H1 (cell line): ENCODE measurements around the gene MSI2. TPM values are rescaled to one million over a fixed set of nuclear protein-coding genes. Genes with fewer than 3 reads are reported as not detected.

Experiments used
- CTCF ChIA-PET: fragments of 300-600 bp; sonication (Branson Sonifier 250); formaldehyde crosslinking; loops from one replicate; lab custom pipeline; 2021; ENCODE audit not compliant: partially characterized antibody; lab: Charles Lee
- POLR2A ChIA-PET: fragments of 300-600 bp; sonication (Branson Sonifier 250); formaldehyde crosslinking; loops from one replicate; lab custom pipeline; 2021; ENCODE audit warnings: inconsistent platforms; ENCODE audit not compliant: partially characterized antibody; lab: Charles Lee
- DNase-seq, 2 experiments: peaks; one replicate each; pipeline versions ENCODE4 v3.0.0 to v3.0.0-alpha.2; 2010 to 2022; ENCODE audit warnings: low spot score in 2 of 2, low read depth in 1 of 2, mixed read lengths in 1 of 2
- FAIRE-seq: peaks from 2 replicates; lab custom pipeline; 2011; peaks lifted over from hg19 to GRCh38; lab: Jason Lieb, UNC
- H2AFZ ChIP-seq: 2 replicates; pipeline ENCODE4 v1.8.1; 2012; ENCODE audit warnings: low read length, inconsistent platforms
- H2AK5ac ChIP-seq: 2 replicates; pipeline ENCODE4 v1.6.1; 2013; ENCODE audit warnings: low read depth, low read length
- H2BK120ac ChIP-seq: replicated peaks from 2 replicates; pipeline ENCODE3; 2013; ENCODE audit warnings: low read depth, low read length, inconsistent platforms
- H2BK12ac ChIP-seq: 2 replicates; pipeline ENCODE4 v1.6.1; 2013; ENCODE audit warnings: low read depth, low read length
- H2BK15ac ChIP-seq: 2 replicates; pipeline ENCODE4 v1.6.1; 2013; ENCODE audit warnings: low read length
- H2BK20ac ChIP-seq: 2 replicates; pipeline ENCODE4 v1.6.1; 2013; ENCODE audit warnings: low read length
- H2BK5ac ChIP-seq: 2 replicates; pipeline ENCODE4 v1.6.1; 2013; ENCODE audit warnings: low read depth, low read length
- H3K14ac ChIP-seq: 2 replicates; pipeline ENCODE4 v1.6.1; 2013; ENCODE audit warnings: inconsistent platforms; ENCODE audit not compliant: insufficient read length
- H3K18ac ChIP-seq: 2 replicates; pipeline ENCODE4 v1.6.1; 2013; ENCODE audit warnings: low read length; ENCODE audit errors: extremely low read depth
- H3K23ac ChIP-seq: 2 replicates; pipeline ENCODE4 v1.6.1; 2013; ENCODE audit warnings: inconsistent platforms; ENCODE audit not compliant: insufficient read length
- H3K23me2 ChIP-seq: 2 replicates; pipeline ENCODE4 v1.6.1; 2013; ENCODE audit warnings: low read depth, low read length
- H3K27ac ChIP-seq: 2 replicates; pipeline ENCODE4 v1.6.1; 2011; ENCODE audit warnings: low read depth, low read length, inconsistent platforms
- H3K27me3 ChIP-seq, 4 experiments: replicated peaks in 1 of 4; 1 replicate in 1 of 4; 2 replicates in 3 of 4; pipeline versions ENCODE4 v1.6.1 to v1.8.1; 2011 to 2013; ENCODE audit warnings: low read length in 3 of 4, mild to moderate bottlenecking in 3 of 4, inconsistent platforms in 2 of 4, mixed read lengths in 2 of 4, moderate library complexity in 1 of 4; ENCODE audit not compliant: control insufficient read depth in 3 of 4, insufficient read depth in 3 of 4; ENCODE audit errors: extremely low read depth in 1 of 4
- H3K36me3 ChIP-seq, 4 experiments: 2 replicates each; pipeline versions ENCODE4 v1.6.1 to v1.8.1; 2011 to 2013; ENCODE audit warnings: mild to moderate bottlenecking in 4 of 4, low read length in 3 of 4, moderate library complexity in 2 of 4, control low read depth in 1 of 4, inconsistent platforms in 1 of 4; ENCODE audit not compliant: insufficient read depth in 4 of 4, control insufficient read depth in 2 of 4
- H3K4ac ChIP-seq: replicated peaks from 2 replicates; pipeline ENCODE3; 2013; ENCODE audit warnings: low read length, low read depth, mixed read lengths, inconsistent platforms; ENCODE audit not compliant: insufficient read length
- H3K4me1 ChIP-seq, 4 experiments: replicated peaks in 1 of 4; 1 replicate in 1 of 4; 2 replicates in 3 of 4; pipeline versions ENCODE4 v1.6.1 to v1.8.1; 2011 to 2013; ENCODE audit warnings: low read length in 3 of 4, inconsistent platforms in 2 of 4, mixed read lengths in 1 of 4; ENCODE audit not compliant: insufficient read depth in 4 of 4, control insufficient read depth in 3 of 4
- H3K4me2 ChIP-seq, 2 experiments: 2 replicates each; pipeline versions ENCODE4 v1.6.1 to v1.8.1; 2011 to 2013; ENCODE audit warnings: low read depth in 2 of 2, low read length in 2 of 2, control low read depth in 1 of 2, inconsistent platforms in 1 of 2, mild to moderate bottlenecking in 1 of 2; ENCODE audit not compliant: insufficient read depth in 1 of 2
- H3K4me3 ChIP-seq, 4 experiments: fragments of 200-600, 300-600 bp in 1 of 4; sonication (generic), shearing (Covaris generic), sonication (Bioruptor Twin) in 1 of 4; 2 replicates each; pipeline versions ENCODE4 v1.5.1 to v1.8.1; 2011 to 2016; ENCODE audit warnings: low read length in 4 of 4, low read depth in 3 of 4, control low read depth in 2 of 4, inconsistent platforms in 2 of 4, mild to moderate bottlenecking in 2 of 4, mixed read lengths in 1 of 4, moderate library complexity in 1 of 4; ENCODE audit not compliant: insufficient read depth in 2 of 4; ENCODE audit errors: extremely low read depth in 1 of 4
- H3K56ac ChIP-seq: replicated peaks from 2 replicates; pipeline ENCODE3; 2013; ENCODE audit warnings: low read depth, mild to moderate bottlenecking, mixed read lengths, low read length, inconsistent platforms; ENCODE audit not compliant: insufficient read length
- H3K79me1 ChIP-seq: 2 replicates; pipeline ENCODE4 v1.6.1; 2013; ENCODE audit warnings: low read depth, low read length, control low read depth
- H3K79me2 ChIP-seq, 2 experiments: 2 replicates each; pipeline versions ENCODE4 v1.6.1 to v1.8.1; 2012 to 2013; ENCODE audit warnings: low read length in 2 of 2, mild to moderate bottlenecking in 2 of 2, inconsistent platforms in 1 of 2; ENCODE audit not compliant: insufficient read depth in 2 of 2, control insufficient read depth in 1 of 2
- H3K9ac ChIP-seq, 4 experiments: replicated peaks in 1 of 4; 1 replicate in 1 of 4; 2 replicates in 3 of 4; pipeline versions ENCODE4 v1.6.1 to v1.8.1; 2011 to 2013; ENCODE audit warnings: low read depth in 3 of 4, low read length in 3 of 4, control low read depth in 2 of 4, mild to moderate bottlenecking in 2 of 4, moderate library complexity in 2 of 4, inconsistent platforms in 1 of 4; ENCODE audit errors: extremely low read depth in 1 of 4
- H3K9me3 ChIP-seq, 2 experiments: 2 replicates each; pipeline versions ENCODE4 v1.6.1 to v1.8.1; 2012 to 2013; ENCODE audit warnings: mild to moderate bottlenecking in 2 of 2, moderate library complexity in 2 of 2, control low read depth in 1 of 2, inconsistent platforms in 1 of 2, low read depth in 1 of 2, low read length in 1 of 2, mixed read lengths in 1 of 2; ENCODE audit not compliant: insufficient read depth in 2 of 2
- H4K20me1 ChIP-seq, 2 experiments: replicated peaks in 1 of 2; 2 replicates each; pipeline versions ENCODE3 to v1.8.1; 2011 to 2013; ENCODE audit warnings: inconsistent platforms in 2 of 2, low read length in 2 of 2, mild to moderate bottlenecking in 1 of 2; ENCODE audit not compliant: insufficient read depth in 2 of 2, control insufficient read depth in 1 of 2
- H4K5ac ChIP-seq: 2 replicates; pipeline ENCODE4 v1.6.1; 2013; ENCODE audit warnings: low read length, low read depth, mixed read lengths, inconsistent platforms; ENCODE audit not compliant: insufficient read length
- H4K8ac ChIP-seq: 2 replicates; pipeline ENCODE4 v1.8.0; 2013; ENCODE audit warnings: mild to moderate bottlenecking, moderate library complexity, low read length, inconsistent platforms; ENCODE audit not compliant: insufficient read depth; ENCODE audit errors: extremely low read depth
- H4K91ac ChIP-seq: replicated peaks from 2 replicates; pipeline ENCODE3; 2013; ENCODE audit warnings: low read length, mixed read lengths, inconsistent platforms; ENCODE audit not compliant: insufficient read length
- EGR1 ChIP-seq: IDR thresholded peaks from 2 replicates; pipeline ENCODE4 v1.6.1; 2011; ENCODE audit warnings: low read depth, low read length, borderline replicate concordance
- EP300 ChIP-seq, 2 experiments: IDR thresholded peaks; 1 replicate in 1 of 2; 2 replicates in 1 of 2; pipeline ENCODE4 v1.6.1; 2011 to 2012; ENCODE audit warnings: low read depth in 2 of 2, low read length in 2 of 2, mild to moderate bottlenecking in 2 of 2, borderline replicate concordance in 1 of 2, inconsistent platforms in 1 of 2, moderate library complexity in 1 of 2
- GTF2F1 ChIP-seq: IDR thresholded peaks from 2 replicates; pipeline ENCODE4 v1.6.1; 2012; ENCODE audit warnings: low read depth, low read length, improper control_type of control experiment, borderline replicate concordance
- TBP ChIP-seq: IDR thresholded peaks from 2 replicates; pipeline ENCODE4 v1.6.1; 2011; ENCODE audit warnings: low read depth, low read length, improper control_type of control experiment
- WGBS, 2 experiments: shearing (Covaris generic) in 1 of 2; methylation state at CpG; one replicate each; pipeline versions ENCODE4 v1.1.6 to v1.1.7; 2013 to 2015; ENCODE audit warnings: low lambda C conversion rate in 2 of 2, mixed read lengths in 2 of 2, inconsistent platforms in 1 of 2, low coverage in 1 of 2, missing lambda C conversion rate in 1 of 2; ENCODE audit not compliant: insufficient replicate concordance in 2 of 2, insufficient coverage in 1 of 2, insufficient read length in 1 of 2; ENCODE audit errors: extremely low coverage in 1 of 2, missing lambda C conversion rate in 1 of 2; 5-methylcytosine and 5-hydroxymethylcytosine counted together
- polyA plus RNA-seq, 7 experiments: library from polyadenylated mRNA; depleted of rRNA in 3 of 7; stranded (reverse) in 5 of 7; unstranded in 2 of 7; fragments of >200 nt in 5 of 7; fragments of 200-250 nt in 2 of 7; gene quantifications; 1 replicate in 5 of 7; 2 replicates in 1 of 7; 4 replicates in 1 of 7; pipeline versions ENCODE4 v1.2.1 to v1.2.3, GENCODE V29; 2011 to 2013; ENCODE audit warnings: missing spikeins in 2 of 7, mixed read lengths in 2 of 7
- total RNA-seq: library from RNA; stranded (reverse); fragmentation: NEBNext Ultra II Directional; extraction: Animal tissue kit (Norgen Biotek cat#: 25700); gene quantifications from 2 replicates; pipeline ENCODE4 v1.2.1, GENCODE V29; 2021

The MSI2 gene
- total and polyA plus RNA-seq, 2 of the 8 experiments (the other 6 are each of a cell fraction or from before 2014, with no cell fraction given), result 36.7 to 80.6 TPM

DNA sequence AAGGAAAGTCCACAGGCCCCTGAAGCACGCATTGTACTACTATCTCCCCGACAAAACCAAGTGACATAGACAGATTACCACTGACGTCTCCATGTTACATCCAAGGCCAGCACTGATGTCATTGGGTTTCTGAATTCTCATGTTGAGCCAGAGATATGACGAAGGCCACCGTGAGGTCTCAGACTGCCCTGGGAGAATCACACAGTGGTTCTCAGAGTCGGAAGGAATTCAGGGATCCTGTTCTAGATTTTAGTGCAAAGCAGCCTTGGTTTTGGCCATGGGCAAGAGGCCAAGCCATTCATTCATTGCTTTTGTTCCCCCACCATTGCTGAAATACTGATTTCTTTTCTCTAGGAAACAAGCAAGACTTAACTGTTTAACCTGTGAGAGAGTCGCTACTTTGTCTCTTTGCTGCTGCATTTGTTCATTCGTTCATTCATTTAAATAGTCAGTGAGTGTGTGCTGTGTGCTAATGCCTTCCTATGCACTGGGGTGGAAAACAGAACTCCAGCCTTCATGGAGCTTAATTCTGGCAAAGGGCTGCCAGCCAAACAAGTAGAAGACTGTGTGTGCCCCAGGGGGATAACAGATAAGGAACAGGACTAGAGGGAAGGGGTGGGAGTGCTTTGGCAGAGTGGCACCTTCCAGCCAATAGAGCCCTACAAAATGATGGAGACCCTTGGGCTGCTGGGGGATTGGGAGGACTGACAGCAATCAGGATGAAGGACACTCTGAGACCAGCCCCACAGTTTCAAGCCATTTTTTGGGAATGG lies 222.3 kb downstream of the MSI2 start:
- Histone ChIP-seq H3K27me3 (no peaks in the 10 kb centered on the region), H3K4ac (no peak overlapping the region), H2AFZ (no peak overlapping the region), H3K79me2 (0 out of 4 replicates have a peak, but pooled peaks cover 0 to 5% of the 10 kb centered on the region in 2 experiments), H3K79me1 (peaks cover 6% of the 10 kb centered on the region), H3K4me3 (no peak overlapping the region), H2BK15ac (no peak overlapping the region), H2BK5ac (no peak overlapping the region), H4K8ac (no peak overlapping the region), H3K56ac (no peak overlapping the region), H3K9me3 (no peaks in the 10 kb centered on the region), H3K4me2 (no peak overlapping the region), H4K91ac (no peak overlapping the region), H3K23me2 (no peaks in the 10 kb centered on the region), H3K9ac (no peak overlapping the region), H2AK5ac (no peak overlapping the region), H3K27ac (no peak overlapping the region), H2BK120ac (no peak overlapping the region), H4K5ac (no peak overlapping the region), H3K36me3 (no peaks in the 10 kb centered on the region; a peak in 2 of 8 replicates), H4K20me1 (peaks cover 2 to 4% of the 10 kb centered on the region in 2 experiments), H3K23ac (no peak overlapping the region), H2BK20ac (no peak overlapping the region), H3K4me1 (peaks cover 2 to 20% (median 17%) of the 10 kb centered on the region in 4 experiments; a peak in 5 of 7 replicates), H2BK12ac (no peak overlapping the region), H3K14ac (no peak overlapping the region), H3K18ac (no peak overlapping the region)
- ChIA-PET POLR2A (no interaction called here), CTCF (interaction anchor here (1.5 to 6.4 kb wide), 2 partner anchors 7 kb away, joined by 6 to 29 read pairs; no protein-coding TSS in a partner anchor)
- no peak for FAIRE-seq
- 91% methylated on average over 8 of the region's 8 CpGs; no CpG with 5 or more reads in 1 of the 2 experiments for WGBS, 2 experiments
- no peak for DNase-seq
- TF ChIP-seq TBP, result no peak
- no peak for TF ChIP-seq EGR1
- no peak for TF ChIP-seq GTF2F1
- no peak for TF ChIP-seq EP300 (IDR thresholded peaks at IDR 0.05; ENCODE audit: borderline replicate concordance in 1 of 2, low read depth in 2 of 2, low read length in 2 of 2)
